Rectal smooth muscle tissue (tissue), 1 donor: ENCODE data around the gene UBAP1L.
"Not testable (repeated sequence)": the region's sequence is repeated elsewhere in the genome, so short reads cannot be mapped to it uniquely, and the experiment has no call there.

Experiments used
- H3K27ac ChIP-seq: one replicate; pipeline ENCODE4 v1.7.0; 2013; ENCODE audit warnings: low read depth, low read length, inconsistent platforms
- H3K27me3 ChIP-seq: one replicate; pipeline ENCODE4 v1.7.0; 2013; ENCODE audit warnings: low read length; ENCODE audit not compliant: control insufficient read depth, insufficient read depth
- H3K36me3 ChIP-seq: one replicate; pipeline ENCODE4 v1.7.0; 2013; ENCODE audit warnings: low read length; ENCODE audit not compliant: control insufficient read depth, insufficient read depth
- H3K4me1 ChIP-seq: one replicate; pipeline ENCODE4 v1.7.0; 2013; ENCODE audit warnings: low read length; ENCODE audit not compliant: control insufficient read depth, insufficient read depth
- H3K4me3 ChIP-seq: one replicate; pipeline ENCODE4 v1.7.0; 2013; ENCODE audit warnings: low read length
- H3K9ac ChIP-seq: one replicate; pipeline ENCODE4 v1.7.0; 2013; ENCODE audit warnings: low read length

The UBAP1L gene

GRCh38 chr15:65130941-65131340 is 15.9 kb upstream of the UBAP1L start:
- Histone ChIP-seq H3K36me3 (peaks cover 24% of the 10 kb centered on the region), H3K4me1 (peaks cover 6% of the 10 kb centered on the region), H3K4me3 (no peak overlapping the region), H3K27ac (no peak overlapping the region), H3K9ac (no peak overlapping the region), H3K27me3 (no peaks in the 10 kb centered on the region)

GRCh38 chr15:65115542-65115941 is 542 bp upstream of the UBAP1L start:
- Histone ChIP-seq H3K27me3 (no peaks in the 10 kb centered on the region), H3K36me3 (peaks cover 25% of the 10 kb centered on the region), H3K4me1 (no peaks in the 10 kb centered on the region), H3K4me3 (no peak overlapping the region), H3K9ac (no peak overlapping the region), H3K27ac (no peak overlapping the region)

- H3K9ac ChIP-seq, result no peak overlapping the region
- no peak overlapping the region for H3K27ac ChIP-seq
- no peak overlapping the region for H3K4me3 ChIP-seq
- H3K36me3 ChIP-seq, result peaks cover 10% of the 10 kb centered on the region
- H3K27me3 ChIP-seq, result no peaks in the 10 kb centered on the region
- no peaks in the 10 kb centered on the region for H3K4me1 ChIP-seq
Measured at GRCh38 chr15:65110676-65111292, 4.2 kb downstream of the UBAP1L start.

GRCh38 chr15:65106011-65106590 is 8.9 kb downstream of the UBAP1L start:
- Histone ChIP-seq H3K36me3 (no peaks in the 10 kb centered on the region), H3K27me3 (no peaks in the 10 kb centered on the region), H3K4me1 (no peaks in the 10 kb centered on the region), H3K27ac (no peak overlapping the region), H3K4me3 (no peak overlapping the region), H3K9ac (no peak overlapping the region)

GRCh38 chr15:65105038-65105437 is 10.0 kb downstream of the UBAP1L start:
- Histone ChIP-seq H3K27ac (no peak overlapping the region), H3K9ac (no peak overlapping the region), H3K36me3 (peaks cover 2% of the 10 kb centered on the region), H3K4me1 (no peaks in the 10 kb centered on the region), H3K27me3 (no peaks in the 10 kb centered on the region), H3K4me3 (no peak overlapping the region)

- H3K4me3 ChIP-seq, result no peak overlapping the region
- no peak overlapping the region for H3K27ac ChIP-seq
- H3K4me1 ChIP-seq, result no peaks in the 10 kb centered on the region
- no peak overlapping the region for H3K9ac ChIP-seq
- peaks cover 9% of the 10 kb centered on the region for H3K36me3 ChIP-seq
- H3K27me3 ChIP-seq, result no peaks in the 10 kb centered on the region
Measured at GRCh38 chr15:65102912-65103311, 12.1 kb downstream of the UBAP1L start.

- Histone ChIP-seq H3K9ac (no peak overlapping the region), H3K36me3 (peaks cover 9% of the 10 kb centered on the region), H3K27ac (no peak overlapping the region), H3K4me1 (no peaks in the 10 kb centered on the region), H3K27me3 (no peaks in the 10 kb centered on the region), H3K4me3 (no peak overlapping the region)
Measured at GRCh38 chr15:65101891-65102708, 12.9 kb downstream of the UBAP1L start.

GRCh38 chr15:65101411-65101890 is 13.5 kb downstream of the UBAP1L start:
- peaks cover 9% of the 10 kb centered on the region for H3K36me3 ChIP-seq

GRCh38 chr15:65100442-65100841 is 14.6 kb downstream of the UBAP1L start:
- Histone ChIP-seq H3K36me3 (peaks cover 9% of the 10 kb centered on the region), H3K27ac (no peak overlapping the region), H3K4me3 (no peak overlapping the region), H3K9ac (no peak overlapping the region), H3K4me1 (peaks cover 4% of the 10 kb centered on the region), H3K27me3 (no peaks in the 10 kb centered on the region)

More at GRCh38 chr15:65101411-65101890, 13.5 kb downstream of the UBAP1L start:
- Histone ChIP-seq H3K4me3 (no peak overlapping the region), H3K4me1 (no peaks in the 10 kb centered on the region), H3K27me3 (no peaks in the 10 kb centered on the region), H3K9ac (no peak overlapping the region), H3K27ac (no peak overlapping the region)

- not testable (repeated sequence) for H3K4me3 ChIP-seq, H3K27me3 ChIP-seq, H3K27ac ChIP-seq, H3K9ac ChIP-seq, H3K36me3 ChIP-seq
- H3K4me1 ChIP-seq, result peaks cover 11% of the 10 kb centered on the region
Measured at GRCh38 chr15:65099801-65100200, 15.2 kb downstream of the UBAP1L start.

GRCh38 chr15:65099336-65099735 is 15.7 kb downstream of the UBAP1L start:
- Histone ChIP-seq H3K4me1 (peaks cover 15% of the 10 kb centered on the region), H3K36me3 (peaks cover 9% of the 10 kb centered on the region)

GRCh38 chr15:65097651-65098263 is 17.2 kb downstream of the UBAP1L start:
- H3K9ac ChIP-seq, result no peak overlapping the region
- peaks cover 9% of the 10 kb centered on the region for H3K36me3 ChIP-seq
- H3K4me3 ChIP-seq, result no peak overlapping the region
- no peak overlapping the region for H3K27ac ChIP-seq
- peaks cover 15% of the 10 kb centered on the region for H3K4me1 ChIP-seq
- H3K27me3 ChIP-seq, result no peaks in the 10 kb centered on the region

More at GRCh38 chr15:65099336-65099735, 15.7 kb downstream of the UBAP1L start:
- H3K27ac ChIP-seq, result no peak overlapping the region
- H3K4me3 ChIP-seq, result no peak overlapping the region
- no peaks in the 10 kb centered on the region for H3K27me3 ChIP-seq
- no peak overlapping the region for H3K9ac ChIP-seq
